Embryonic facial prominence (tissue), 1 donor: ENCODE data around the gene MRPS9.

ENCODE experiments used
- DNase-seq: peaks from one replicate; pipeline ENCODE4 v3.0.0-alpha.2; 2016; ENCODE audit errors: extremely low spot score

Gene MRPS9

DNA sequence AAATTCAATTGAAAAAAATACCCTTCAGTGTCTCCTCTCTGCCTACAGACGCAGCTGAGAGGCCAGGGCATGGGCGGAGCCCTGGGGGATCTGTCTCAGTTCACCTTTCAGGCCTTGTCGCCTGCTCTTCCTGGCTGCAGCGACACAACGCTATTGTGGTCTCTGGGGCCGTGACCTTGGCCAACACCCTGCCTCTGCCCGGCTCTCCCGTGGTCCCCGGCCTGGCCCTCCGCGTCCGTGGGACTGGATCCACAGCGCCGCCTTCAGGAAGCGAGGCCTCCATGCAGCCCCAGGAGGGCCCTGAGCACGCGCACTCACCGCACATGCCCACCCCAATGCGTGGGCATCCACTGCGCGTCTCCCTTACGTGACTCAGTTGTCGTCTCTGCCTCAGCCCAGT is 81.1 kb downstream of the MRPS9 start:
- DNase-seq = no peak

- no peak for DNase-seq
Measured at GRCh38 chr2:105121434-105121833, 83.6 kb downstream of the MRPS9 start.

DNA sequence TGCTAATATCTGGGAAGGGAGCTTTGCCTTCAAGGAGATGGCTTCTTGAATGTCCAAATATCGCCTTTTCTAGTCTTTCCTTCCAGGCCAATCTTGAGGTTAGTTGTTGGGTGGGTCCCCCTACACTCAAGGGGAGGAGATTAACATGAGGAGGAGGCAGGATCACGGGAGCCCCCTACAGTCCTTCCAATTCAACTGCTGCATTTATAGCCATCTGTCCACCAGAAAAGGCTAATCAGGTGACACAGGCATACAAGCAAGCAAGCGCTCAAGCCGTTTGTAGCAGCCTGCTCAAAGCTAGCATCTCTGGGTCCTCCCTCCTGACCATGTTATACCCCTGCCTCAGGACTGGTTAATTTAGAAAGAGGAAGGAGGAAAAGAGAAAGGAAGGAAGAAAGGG is 87.6 kb downstream of the MRPS9 start:
- DNase-seq = no peak

DNA sequence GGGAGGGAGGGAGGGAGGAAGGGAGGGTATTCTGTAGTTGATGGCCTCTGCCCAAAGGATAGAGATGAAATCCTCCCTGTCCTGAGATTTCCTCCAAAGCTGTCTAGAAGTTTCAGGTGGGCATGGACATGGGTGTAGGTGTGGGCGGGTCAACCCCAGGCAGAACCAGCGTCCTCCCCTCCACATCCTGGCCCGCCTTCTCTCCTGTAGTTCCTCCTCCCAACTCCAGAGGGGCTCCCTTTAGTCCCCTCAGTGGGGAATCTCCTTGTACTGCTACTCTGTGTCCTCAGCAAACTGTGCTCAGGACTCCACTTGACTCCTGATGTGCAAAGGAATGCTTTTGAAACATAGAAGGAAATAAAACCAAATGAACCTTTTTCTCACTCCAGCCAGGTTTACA is 88.1 kb downstream of the MRPS9 start:
- DNase-seq = no peak

DNA sequence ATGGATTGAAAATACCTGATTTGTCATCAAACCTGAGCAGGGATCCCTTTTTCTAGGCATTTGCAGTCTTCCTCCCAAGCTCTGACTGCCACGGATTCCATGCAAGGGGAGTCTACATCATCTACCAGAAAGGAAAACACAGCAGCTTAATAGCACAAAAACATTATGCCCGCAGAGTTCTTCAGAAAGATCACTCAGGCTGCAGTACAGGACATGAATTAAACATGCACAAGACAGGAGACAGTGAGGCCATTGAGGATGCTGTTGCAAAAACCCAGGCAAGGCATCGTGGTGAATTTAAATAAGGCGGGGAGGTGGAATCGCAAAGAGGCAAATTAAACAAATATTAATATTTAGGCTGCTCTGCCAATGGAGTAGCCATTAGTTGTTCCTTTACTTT is 88.5 kb downstream of the MRPS9 start:
- no peak for DNase-seq

- no peak for DNase-seq
Measured at GRCh38 chr2:105127289-105127915, 89.5 kb downstream of the MRPS9 start.

DNA sequence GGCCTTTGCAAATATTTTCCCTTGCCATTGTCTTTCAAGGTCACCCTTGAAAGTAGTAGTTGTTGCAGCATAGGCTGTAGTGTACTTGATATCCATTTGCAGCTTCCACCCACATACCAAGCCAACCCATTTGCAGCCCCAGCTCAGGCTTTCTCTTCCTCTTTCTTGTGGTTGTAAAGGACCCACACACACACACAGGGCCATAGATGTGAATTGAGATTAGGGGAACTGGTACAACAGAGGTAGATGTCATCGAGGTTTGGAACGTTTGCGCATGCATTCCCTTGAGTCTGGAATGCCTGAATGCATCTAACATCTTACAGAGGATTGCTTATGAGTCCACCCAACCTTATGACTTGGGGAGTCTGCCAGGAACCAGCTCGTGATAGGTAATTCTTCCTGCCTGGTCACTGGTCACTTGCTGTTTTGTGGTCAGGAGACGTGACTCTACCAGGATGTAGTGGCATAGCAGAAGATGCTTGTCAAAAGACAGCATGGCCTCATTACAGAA is 91.9 kb downstream of the MRPS9 start:
- DNase-seq = no peak

GRCh38 chr2:105130546-105130945 is 92.7 kb downstream of the MRPS9 start:
- DNase-seq = no peak

DNA sequence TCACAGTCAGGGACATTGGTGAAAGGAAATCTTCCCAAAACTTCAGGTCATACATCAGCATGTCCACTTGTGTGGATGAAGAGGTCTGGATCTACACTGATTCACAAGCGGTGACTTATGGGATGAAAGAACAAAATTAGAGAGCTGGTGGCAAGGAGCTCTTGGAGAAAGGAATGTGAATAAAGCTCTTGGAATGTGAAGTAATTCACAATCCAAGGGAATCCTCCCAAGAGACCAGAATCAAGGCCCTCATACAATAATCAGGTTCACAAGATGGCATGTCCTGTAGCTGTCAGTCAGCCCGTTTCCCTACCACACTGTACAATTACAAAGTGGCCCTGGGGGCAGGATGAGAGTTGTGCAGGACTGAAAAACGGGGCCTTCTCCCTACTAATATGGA is 96.2 kb downstream of the MRPS9 start:
- DNase-seq = no peak

GRCh38 chr2:105135436-105135835 is 97.6 kb downstream of the MRPS9 start:
- no peak for DNase-seq

- DNase-seq = no peak
Measured at GRCh38 chr2:105136394-105136793, 98.5 kb downstream of the MRPS9 start.

GRCh38 chr2:105138643-105139042 is 100.8 kb downstream of the MRPS9 start:
- DNase-seq = no peak

DNA sequence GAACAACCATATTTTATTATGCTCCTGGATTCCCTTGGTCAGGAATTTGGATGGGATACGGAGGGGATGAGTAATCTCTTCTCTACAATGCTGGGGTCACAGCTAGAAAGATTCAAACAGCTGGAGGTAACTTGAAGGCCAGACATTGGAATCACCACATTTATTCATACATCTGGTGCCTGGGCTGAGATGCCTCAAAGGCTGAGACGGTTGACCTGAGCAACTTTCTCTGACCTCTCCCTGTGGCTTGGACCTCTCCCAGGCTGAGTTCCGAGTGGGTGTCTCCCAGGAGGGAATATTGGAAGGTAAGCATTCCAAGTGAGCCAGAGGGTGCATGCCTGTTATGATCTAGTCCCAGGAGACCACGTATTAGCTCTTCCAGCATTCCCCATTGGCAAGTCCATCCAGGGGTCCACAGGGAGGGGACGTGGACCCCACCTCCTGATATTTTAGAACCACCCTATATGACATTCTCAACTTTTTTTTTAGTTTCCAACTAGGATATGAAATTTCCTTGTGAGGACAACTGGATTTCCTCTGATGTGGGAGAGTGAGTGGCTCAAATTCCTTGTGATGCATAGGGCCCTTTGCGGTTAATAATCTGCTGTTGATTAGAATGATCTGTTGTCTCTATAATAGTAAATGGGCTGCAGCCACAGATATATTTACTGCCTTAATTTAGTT is 101.8 kb downstream of the MRPS9 start:
- no peak for DNase-seq

DNA sequence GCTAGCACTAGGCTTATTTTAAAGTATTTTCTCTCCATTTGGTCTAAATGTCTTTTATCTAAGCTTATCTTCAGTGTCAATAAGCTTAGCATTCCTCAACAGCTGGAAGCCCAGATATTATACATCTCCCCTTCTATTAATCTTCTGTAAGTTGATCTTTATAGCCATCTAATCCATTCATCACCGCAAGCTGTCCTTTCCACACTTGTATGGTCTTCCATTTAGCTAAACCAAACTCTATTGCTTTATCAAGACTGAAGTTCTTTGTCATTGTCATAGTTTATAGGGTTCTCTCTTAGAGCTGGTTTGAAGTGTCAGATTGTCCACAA is 102.3 kb downstream of the MRPS9 start:
- no peak for DNase-seq

DNA sequence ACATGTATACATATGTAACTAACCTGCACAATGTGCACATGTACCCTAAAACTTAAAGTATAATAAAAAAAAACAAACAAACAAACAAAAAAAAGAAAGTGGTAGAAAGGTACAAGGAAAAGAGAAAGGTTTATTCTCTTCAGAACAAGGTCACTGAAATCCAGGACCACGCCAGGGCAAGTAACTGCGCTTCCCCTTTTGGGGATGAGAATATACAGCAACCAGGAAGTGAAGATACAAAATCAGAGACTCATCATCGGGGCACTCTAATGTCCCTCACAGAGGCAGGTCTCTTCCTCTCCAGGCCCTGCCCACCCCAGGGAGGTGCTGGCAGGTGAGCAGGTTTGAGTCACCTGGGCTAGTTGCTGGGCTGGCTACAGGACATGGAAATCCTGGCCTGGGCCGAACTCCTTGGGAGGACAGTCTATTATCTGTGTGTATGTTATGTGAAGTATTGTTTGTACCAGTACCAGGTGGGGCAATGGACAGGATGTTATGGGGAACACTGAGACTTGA is 103.3 kb downstream of the MRPS9 start:
- no peak for DNase-seq

GRCh38 chr2:105142239-105142638 is 104.4 kb downstream of the MRPS9 start:
- no peak for DNase-seq

GRCh38 chr2:105143094-105143466 is 105.2 kb downstream of the MRPS9 start:
- no peak for DNase-seq

DNA sequence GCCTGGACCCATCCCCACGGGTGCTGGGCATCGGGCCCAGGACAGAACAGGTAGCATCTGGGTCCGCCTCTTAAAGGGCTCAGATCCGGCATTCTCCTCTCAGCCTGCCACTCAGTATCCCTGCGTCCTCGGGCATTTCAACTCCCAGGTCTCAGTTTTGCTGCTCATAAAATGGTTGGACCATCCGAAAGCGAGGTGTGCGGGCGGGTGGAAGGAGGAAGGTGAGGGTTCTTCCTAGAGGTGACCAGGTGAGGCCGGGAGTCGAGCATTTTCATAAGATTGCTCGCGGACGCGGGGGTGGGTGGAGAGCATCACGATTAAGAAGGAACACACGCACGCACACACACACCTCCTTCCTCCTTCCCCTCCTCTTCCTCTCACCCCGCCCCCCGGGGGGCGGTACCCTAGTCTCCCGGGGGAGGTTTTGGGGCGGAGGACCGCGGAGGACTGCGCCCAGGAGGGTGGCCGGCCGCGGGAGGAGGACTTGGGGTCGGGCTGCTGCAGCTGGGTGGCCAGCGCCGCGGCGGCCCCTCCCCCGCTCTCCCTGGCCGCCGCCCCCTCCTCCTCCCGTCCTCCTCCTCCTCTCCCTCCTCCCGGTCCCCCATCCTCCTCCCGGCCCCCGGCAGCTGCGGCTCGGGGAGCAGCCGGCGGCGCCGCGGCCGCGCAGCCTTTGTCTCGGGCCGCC is 105.7 kb downstream of the MRPS9 start:
- no peak for DNase-seq

DNA sequence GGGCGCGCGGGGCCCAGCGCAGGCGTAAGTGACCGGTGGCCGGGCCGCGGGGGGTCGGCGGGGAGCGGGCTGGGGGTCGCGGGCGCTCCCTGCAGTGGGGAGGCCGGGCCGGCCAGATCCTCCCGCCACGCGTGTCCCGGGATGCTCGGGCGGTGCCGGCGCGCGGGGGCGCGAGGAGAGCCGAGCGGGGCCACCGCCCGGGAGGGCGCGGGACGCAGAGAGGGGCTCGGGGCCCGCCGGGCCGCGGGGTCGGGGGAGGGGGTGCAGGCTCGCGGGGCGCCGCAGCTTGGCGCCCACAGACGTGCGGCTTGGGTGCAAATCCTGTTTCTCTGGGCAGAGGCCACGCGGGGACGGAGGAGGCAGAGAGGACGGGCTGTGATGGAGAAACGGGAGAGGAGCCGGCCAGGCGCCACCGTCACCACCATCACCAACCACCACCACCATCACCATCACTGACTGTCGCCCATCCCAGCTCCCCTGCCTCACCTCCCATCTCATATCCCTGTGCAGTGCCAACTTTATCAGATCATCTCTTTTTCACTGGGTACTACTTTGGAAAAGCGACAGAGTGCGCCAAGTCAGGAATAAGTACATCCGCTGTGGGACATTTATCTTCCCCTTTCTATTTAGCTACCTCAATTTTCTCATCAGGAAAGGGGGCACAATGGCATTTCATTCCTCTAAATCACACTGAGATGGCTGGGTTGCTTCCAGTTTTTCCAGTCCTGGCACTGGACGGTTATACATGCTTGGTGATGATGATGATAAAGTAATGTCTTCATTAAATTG is 106.5 kb downstream of the MRPS9 start:
- DNase-seq = no peak

GRCh38 chr2:105144941-105145300 is 107.1 kb downstream of the MRPS9 start:
- no peak for DNase-seq

GRCh38 chr2:105149272-105149671 is 111.4 kb downstream of the MRPS9 start:
- DNase-seq = no peak
